HCT116 (cell line): ENCODE measurements around the gene PLD5. TPM values are rescaled to one million over a fixed set of nuclear protein-coding genes. Genes with fewer than 3 reads are reported as not detected.

Source experiments
- ATAC-seq: fragments of 200-7000 bp; cut with Tn5 transposase; 2 replicates; pipeline ENCODE4 v1.9.1; 2020; ENCODE audit warnings: mild to moderate bottlenecking, moderate library complexity
- BruUV-seq: library from RNA; stranded (reverse); fragments of 400-500 nt; replicated peaks from 2 replicates; lab custom pipeline; 2021; lab: Mats Ljungman, UMichigan
- CTCF ChIA-PET: fragments of 300-600 bp; sonication (Branson Sonifier 250); formaldehyde crosslinking; loops from one replicate; lab custom pipeline; 2021; ENCODE audit warnings: antibody characterized with exemption; lab: Charles Lee
- POLR2A ChIA-PET: fragments of 300-600, 350-600 bp; sonication (Branson Sonifier 250); formaldehyde crosslinking; loops from one replicate; lab custom pipeline; 2021; ENCODE audit warnings: antibody characterized with exemption; lab: Charles Lee
- RAD21 ChIA-PET, 2 experiments: fragments of 300-600 bp; sonication (Branson Sonifier 250); formaldehyde crosslinking; loops; one replicate each; lab custom pipeline; 2023; ENCODE audit warnings: low total read pairs in 2 of 2; ENCODE audit not compliant: uncharacterized antibody in 2 of 2, unreplicated experiment in 2 of 2, low non-redundant PET in 1 of 2; lab: Charles Lee
- DNase-seq: peaks from one replicate; pipeline ENCODE4 v3.0.0-alpha.2; 2010; ENCODE audit warnings: low read depth, low spot score
- H2AFZ ChIP-seq: fragments of 200-600 bp; shearing (Covaris generic), sonication (generic); 2 replicates; pipeline ENCODE4 v1.6.1; 2017; ENCODE audit warnings: low read depth, mixed run types, mixed read lengths, antibody characterized with exemption, low read length; ENCODE audit not compliant: poor library complexity, severe bottlenecking
- H3K27ac ChIP-seq: 2 replicates; pipeline ENCODE4 v1.5.1; 2012; ENCODE audit warnings: low read depth, low read length
- H3K27me3 ChIP-seq: fragments of 200-600 bp; sonication (generic); 2 replicates; pipeline ENCODE4 v1.6.1; 2016; ENCODE audit warnings: mixed run types, low read length, mixed read lengths; ENCODE audit not compliant: insufficient read depth
- H3K36me3 ChIP-seq, 2 experiments: fragments of 200-500 bp in 1 of 2; fragments of 200-600 bp in 1 of 2; sonication (Bioruptor generic) in 1 of 2; sonication (generic) in 1 of 2; 2 replicates each; pipeline versions ENCODE4 v1.5.1 to v1.6.1; 2014 to 2016; ENCODE audit warnings: low read length in 2 of 2, inconsistent platforms in 1 of 2, mixed read lengths in 1 of 2, mixed run types in 1 of 2; ENCODE audit not compliant: insufficient read depth in 2 of 2, control insufficient read depth in 1 of 2
- H3K4me1 ChIP-seq, 2 experiments: fragments of 200-600 bp in 1 of 2; sonication (generic) in 1 of 2; 2 replicates each; pipeline versions ENCODE4 v1.5.1 to v1.6.1; 2012 to 2017; ENCODE audit warnings: low read length in 2 of 2, inconsistent platforms in 1 of 2, mild to moderate bottlenecking in 1 of 2, mixed read lengths in 1 of 2, mixed run types in 1 of 2, moderate library complexity in 1 of 2; ENCODE audit not compliant: insufficient read depth in 2 of 2, control insufficient read depth in 1 of 2
- H3K4me2 ChIP-seq: fragments of 200-600 bp; sonication (generic); 2 replicates; pipeline ENCODE4 v1.6.1; 2017; ENCODE audit warnings: mixed run types, low read length, mixed read lengths
- H3K4me3 ChIP-seq, 2 experiments: fragments of 200-600 bp in 1 of 2; sonication (generic) in 1 of 2; replicated peaks in 1 of 2; 2 replicates each; pipeline ENCODE4 v1.5.1; 2011 to 2016; ENCODE audit warnings: low read length in 2 of 2, control low read depth in 1 of 2, low read depth in 1 of 2, mild to moderate bottlenecking in 1 of 2, mixed read lengths in 1 of 2, mixed run types in 1 of 2
- H3K79me2 ChIP-seq: fragments of 200-600 bp; sonication (generic); 2 replicates; pipeline ENCODE4 v1.6.1; 2017; ENCODE audit warnings: mild to moderate bottlenecking, mixed run types, low read length, moderate library complexity, mixed read lengths; ENCODE audit not compliant: insufficient read depth
- H3K9ac ChIP-seq: fragments of 200-600 bp; sonication (generic); 2 replicates; pipeline ENCODE4 v1.6.1; 2016; ENCODE audit warnings: low read length, mixed read lengths
- H3K9me2 ChIP-seq: fragments of 200-600 bp; sonication (generic), shearing (Covaris generic); 2 replicates; pipeline ENCODE4 v1.6.1; 2017; ENCODE audit warnings: mixed run types, mild to moderate bottlenecking, moderate library complexity; ENCODE audit not compliant: insufficient read depth
- H3K9me3 ChIP-seq, 2 experiments: fragments of 200-500 bp in 1 of 2; fragments of 200-600 bp in 1 of 2; sonication (Bioruptor generic) in 1 of 2; sonication (generic) in 1 of 2; 2 replicates each; pipeline ENCODE4 v1.6.1; 2014 to 2017; ENCODE audit warnings: low read length in 2 of 2, mixed read lengths in 2 of 2, inconsistent platforms in 1 of 2, low read depth in 1 of 2, mild to moderate bottlenecking in 1 of 2, mixed run types in 1 of 2, moderate library complexity in 1 of 2; ENCODE audit not compliant: control insufficient read depth in 1 of 2, insufficient read depth in 1 of 2
- H4K20me1 ChIP-seq: fragments of 200-600 bp; sonication (generic), shearing (Covaris generic); 2 replicates; pipeline ENCODE4 v1.6.1; 2017; ENCODE audit warnings: mixed run types, mild to moderate bottlenecking, moderate library complexity; ENCODE audit not compliant: insufficient read depth
- CBX3 ChIP-seq: IDR thresholded peaks from 2 replicates; pipeline ENCODE4 v1.6.1; 2012; ENCODE audit warnings: low read depth
- CEBPB ChIP-seq: IDR thresholded peaks from 2 replicates; pipeline ENCODE4 v1.6.1; 2012; ENCODE audit warnings: low read depth
- ELF1 ChIP-seq: IDR thresholded peaks from 2 replicates; pipeline ENCODE4 v1.6.1; 2012; ENCODE audit warnings: low read depth, borderline replicate concordance
- EZH2 ChIP-seq: fragments of 200-600 bp; sonication (generic); IDR thresholded peaks from 2 replicates; pipeline ENCODE4 v1.6.1; 2017; ENCODE audit warnings: antibody characterized with exemption, mixed run types
- EZH2phosphoT487 ChIP-seq: fragments of 200-600 bp; IDR thresholded peaks from 2 replicates; pipeline ENCODE4 v1.6.1; 2018; ENCODE audit warnings: antibody characterized with exemption, borderline replicate concordance
- JUND ChIP-seq: IDR thresholded peaks from 2 replicates; pipeline ENCODE4 v1.6.1; 2012
- POLR2A ChIP-seq: IDR thresholded peaks from 2 replicates; pipeline ENCODE4 v1.7.0; 2011; ENCODE audit warnings: borderline replicate concordance; ENCODE audit not compliant: insufficient read depth, insufficient read length; ENCODE audit errors: extremely low read depth
- POLR2AphosphoS5 ChIP-seq: IDR thresholded peaks from 2 replicates; pipeline ENCODE4 v1.6.1; 2011; ENCODE audit warnings: mild to moderate bottlenecking, low read depth, low read length, moderate library complexity
- RAD21 ChIP-seq: IDR thresholded peaks from 2 replicates; pipeline ENCODE4 v1.6.1; 2012; ENCODE audit warnings: low read depth, mild to moderate bottlenecking
- SIN3A ChIP-seq: IDR thresholded peaks from 2 replicates; pipeline ENCODE4 v1.6.1; 2012; ENCODE audit warnings: low read depth
- SP1 ChIP-seq: IDR thresholded peaks from 2 replicates; pipeline ENCODE4 v1.6.1; 2012; ENCODE audit warnings: low read depth
- SRF ChIP-seq: IDR thresholded peaks from 2 replicates; pipeline ENCODE4 v1.6.1; 2012; ENCODE audit warnings: low read depth
- YY1 ChIP-seq: IDR thresholded peaks from 2 replicates; pipeline ENCODE4 v1.6.1; 2011; ENCODE audit warnings: low read length, low read depth, moderate library complexity, mild to moderate bottlenecking; ENCODE audit not compliant: insufficient replicate concordance; ENCODE audit errors: extremely low read depth
- ZFX ChIP-seq: fragments of 450-650 bp; IDR thresholded peaks from 2 replicates; pipeline ENCODE4 v1.6.1; 2017
- ZNF274 ChIP-seq: fragments of 200-500 bp; sonication (Bioruptor generic); IDR thresholded peaks from 2 replicates; pipeline ENCODE4 v1.6.1; 2014; ENCODE audit warnings: mild to moderate bottlenecking, low read depth, low read length, inconsistent platforms
- intact Hi-C: fragments of 100-400 bp; cut with micrococcal nuclease; formaldehyde crosslinking; loops from 2 replicates; pipeline ENCODE4 v1.10.0; 2022
- total RNA-seq: library from RNA; stranded (reverse); gene quantifications from one replicate; pipeline ENCODE4 v1.2.1, GENCODE V29; 2021; ENCODE audit not compliant: unreplicated experiment
- TF ChIP-seq, protein P1 (sequence below), 3 experiments: fragments of 200-600 bp in 1 of 3; sonication (generic) in 1 of 3; IDR thresholded peaks in 2 of 3; conservative IDR thresholded peaks in 1 of 3; 2 replicates each; pipeline ENCODE4 v1.5.1; 2012 to 2017; ENCODE audit warnings: low read depth in 2 of 3, low read length in 2 of 3, antibody characterized with exemption in 1 of 3, borderline replicate concordance in 1 of 3, control low read depth in 1 of 3, mild to moderate bottlenecking in 1 of 3, mixed read lengths in 1 of 3, mixed run types in 1 of 3, moderate library complexity in 1 of 3; ENCODE audit not compliant: insufficient read depth in 1 of 3
- TF ChIP-seq, protein P2 (sequence below): IDR thresholded peaks from 2 replicates; pipeline ENCODE4 v1.6.1; 2012
- TF ChIP-seq, protein P3 (sequence below): IDR thresholded peaks from 2 replicates; pipeline ENCODE4 v1.6.1; 2012
- TF ChIP-seq, protein P4 (sequence below): IDR thresholded peaks from 2 replicates; pipeline ENCODE4 v1.6.1; 2011; ENCODE audit warnings: mild to moderate bottlenecking, low read length, moderate library complexity; ENCODE audit not compliant: insufficient replicate concordance; ENCODE audit errors: extremely low read depth
- TF ChIP-seq, protein P5 (sequence below): IDR thresholded peaks from 2 replicates; pipeline ENCODE4 v1.6.1; 2012; ENCODE audit warnings: low read depth

Gene PLD5
- total RNA-seq, 1 experiment from 2014 or later, result not detected

DNA sequence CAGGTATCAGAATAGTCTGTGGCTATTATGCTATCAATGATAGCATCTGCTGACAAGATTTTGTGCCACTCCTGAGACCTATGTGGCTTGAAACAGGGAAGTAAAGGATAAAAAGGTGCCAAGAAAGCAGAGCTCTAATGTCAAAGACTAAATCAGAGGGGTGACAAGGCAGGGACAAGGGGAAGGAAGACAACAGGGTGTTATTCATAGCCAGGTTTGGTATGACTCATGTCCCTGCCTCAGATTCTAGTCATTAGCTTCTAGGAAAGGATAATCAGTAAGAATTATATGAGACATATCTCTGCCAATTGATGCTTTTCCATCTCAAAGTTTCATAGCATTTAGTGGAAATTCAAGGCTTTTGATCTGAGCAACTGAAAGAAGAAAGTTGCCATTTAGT is 31.8 kb upstream of the PLD5 start:
- H3K9me3 ChIP-seq, result no peaks in the 10 kb centered on the region
- no peak overlapping the region for H2AFZ ChIP-seq
- no peaks in the 10 kb centered on the region for H3K9me2 ChIP-seq
- intact Hi-C loops, result no loop called here
- ChIA-PET RAD21 (no interaction called here), CTCF (no interaction called here), POLR2A (no interaction called here)
- H3K4me1 ChIP-seq, result no peaks in the 10 kb centered on the region
- no peak for DNase-seq
- TF ChIP-seq, protein P1, sequence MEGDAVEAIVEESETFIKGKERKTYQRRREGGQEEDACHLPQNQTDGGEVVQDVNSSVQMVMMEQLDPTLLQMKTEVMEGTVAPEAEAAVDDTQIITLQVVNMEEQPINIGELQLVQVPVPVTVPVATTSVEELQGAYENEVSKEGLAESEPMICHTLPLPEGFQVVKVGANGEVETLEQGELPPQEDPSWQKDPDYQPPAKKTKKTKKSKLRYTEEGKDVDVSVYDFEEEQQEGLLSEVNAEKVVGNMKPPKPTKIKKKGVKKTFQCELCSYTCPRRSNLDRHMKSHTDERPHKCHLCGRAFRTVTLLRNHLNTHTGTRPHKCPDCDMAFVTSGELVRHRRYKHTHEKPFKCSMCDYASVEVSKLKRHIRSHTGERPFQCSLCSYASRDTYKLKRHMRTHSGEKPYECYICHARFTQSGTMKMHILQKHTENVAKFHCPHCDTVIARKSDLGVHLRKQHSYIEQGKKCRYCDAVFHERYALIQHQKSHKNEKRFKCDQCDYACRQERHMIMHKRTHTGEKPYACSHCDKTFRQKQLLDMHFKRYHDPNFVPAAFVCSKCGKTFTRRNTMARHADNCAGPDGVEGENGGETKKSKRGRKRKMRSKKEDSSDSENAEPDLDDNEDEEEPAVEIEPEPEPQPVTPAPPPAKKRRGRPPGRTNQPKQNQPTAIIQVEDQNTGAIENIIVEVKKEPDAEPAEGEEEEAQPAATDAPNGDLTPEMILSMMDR (IDR thresholded peaks at IDR 0.05 in 2 of 3, conservative IDR thresholded peaks at IDR 0.05 in 1 of 3; ENCODE audit: borderline replicate concordance in 1 of 3, insufficient read depth in 1 of 3, low read depth in 2 of 3, low read length in 2 of 3), result no peak
- TF ChIP-seq, protein P2, sequence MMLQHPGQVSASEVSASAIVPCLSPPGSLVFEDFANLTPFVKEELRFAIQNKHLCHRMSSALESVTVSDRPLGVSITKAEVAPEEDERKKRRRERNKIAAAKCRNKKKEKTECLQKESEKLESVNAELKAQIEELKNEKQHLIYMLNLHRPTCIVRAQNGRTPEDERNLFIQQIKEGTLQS, result no peak
- TF ChIP-seq, protein P3, sequence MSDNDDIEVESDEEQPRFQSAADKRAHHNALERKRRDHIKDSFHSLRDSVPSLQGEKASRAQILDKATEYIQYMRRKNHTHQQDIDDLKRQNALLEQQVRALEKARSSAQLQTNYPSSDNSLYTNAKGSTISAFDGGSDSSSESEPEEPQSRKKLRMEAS, result no peak
- no peak for TF ChIP-seq EZH2phosphoT487
- TF ChIP-seq, protein P4, sequence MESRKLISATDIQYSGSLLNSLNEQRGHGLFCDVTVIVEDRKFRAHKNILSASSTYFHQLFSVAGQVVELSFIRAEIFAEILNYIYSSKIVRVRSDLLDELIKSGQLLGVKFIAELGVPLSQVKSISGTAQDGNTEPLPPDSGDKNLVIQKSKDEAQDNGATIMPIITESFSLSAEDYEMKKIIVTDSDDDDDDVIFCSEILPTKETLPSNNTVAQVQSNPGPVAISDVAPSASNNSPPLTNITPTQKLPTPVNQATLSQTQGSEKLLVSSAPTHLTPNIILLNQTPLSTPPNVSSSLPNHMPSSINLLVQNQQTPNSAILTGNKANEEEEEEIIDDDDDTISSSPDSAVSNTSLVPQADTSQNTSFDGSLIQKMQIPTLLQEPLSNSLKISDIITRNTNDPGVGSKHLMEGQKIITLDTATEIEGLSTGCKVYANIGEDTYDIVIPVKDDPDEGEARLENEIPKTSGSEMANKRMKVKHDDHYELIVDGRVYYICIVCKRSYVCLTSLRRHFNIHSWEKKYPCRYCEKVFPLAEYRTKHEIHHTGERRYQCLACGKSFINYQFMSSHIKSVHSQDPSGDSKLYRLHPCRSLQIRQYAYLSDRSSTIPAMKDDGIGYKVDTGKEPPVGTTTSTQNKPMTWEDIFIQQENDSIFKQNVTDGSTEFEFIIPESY, result no peak
- no peak for TF ChIP-seq ZFX
- TF ChIP-seq ELF1, result no peak
- TF ChIP-seq EZH2, result no peak
- no peak for TF ChIP-seq POLR2AphosphoS5
- no peak for TF ChIP-seq POLR2A
- no peak for TF ChIP-seq SRF
- no peak for TF ChIP-seq CBX3
- no peak for TF ChIP-seq JUND
- TF ChIP-seq SP1, result no peak
- TF ChIP-seq ZNF274, result no peak
- TF ChIP-seq SIN3A, result no peak
- no peak for TF ChIP-seq YY1
- TF ChIP-seq RAD21, result no peak
- TF ChIP-seq, protein P5, sequence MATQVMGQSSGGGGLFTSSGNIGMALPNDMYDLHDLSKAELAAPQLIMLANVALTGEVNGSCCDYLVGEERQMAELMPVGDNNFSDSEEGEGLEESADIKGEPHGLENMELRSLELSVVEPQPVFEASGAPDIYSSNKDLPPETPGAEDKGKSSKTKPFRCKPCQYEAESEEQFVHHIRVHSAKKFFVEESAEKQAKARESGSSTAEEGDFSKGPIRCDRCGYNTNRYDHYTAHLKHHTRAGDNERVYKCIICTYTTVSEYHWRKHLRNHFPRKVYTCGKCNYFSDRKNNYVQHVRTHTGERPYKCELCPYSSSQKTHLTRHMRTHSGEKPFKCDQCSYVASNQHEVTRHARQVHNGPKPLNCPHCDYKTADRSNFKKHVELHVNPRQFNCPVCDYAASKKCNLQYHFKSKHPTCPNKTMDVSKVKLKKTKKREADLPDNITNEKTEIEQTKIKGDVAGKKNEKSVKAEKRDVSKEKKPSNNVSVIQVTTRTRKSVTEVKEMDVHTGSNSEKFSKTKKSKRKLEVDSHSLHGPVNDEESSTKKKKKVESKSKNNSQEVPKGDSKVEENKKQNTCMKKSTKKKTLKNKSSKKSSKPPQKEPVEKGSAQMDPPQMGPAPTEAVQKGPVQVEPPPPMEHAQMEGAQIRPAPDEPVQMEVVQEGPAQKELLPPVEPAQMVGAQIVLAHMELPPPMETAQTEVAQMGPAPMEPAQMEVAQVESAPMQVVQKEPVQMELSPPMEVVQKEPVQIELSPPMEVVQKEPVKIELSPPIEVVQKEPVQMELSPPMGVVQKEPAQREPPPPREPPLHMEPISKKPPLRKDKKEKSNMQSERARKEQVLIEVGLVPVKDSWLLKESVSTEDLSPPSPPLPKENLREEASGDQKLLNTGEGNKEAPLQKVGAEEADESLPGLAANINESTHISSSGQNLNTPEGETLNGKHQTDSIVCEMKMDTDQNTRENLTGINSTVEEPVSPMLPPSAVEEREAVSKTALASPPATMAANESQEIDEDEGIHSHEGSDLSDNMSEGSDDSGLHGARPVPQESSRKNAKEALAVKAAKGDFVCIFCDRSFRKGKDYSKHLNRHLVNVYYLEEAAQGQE, result no peak
- no peak for TF ChIP-seq CEBPB
- H3K4me2 ChIP-seq, result no peak overlapping the region
- H3K36me3 ChIP-seq, result no peaks in the 10 kb centered on the region
- no peak overlapping the region for H3K9ac ChIP-seq
- no TSS peak for BruUV-seq
- no peaks in the 10 kb centered on the region for H3K27me3 ChIP-seq
- no peak overlapping the region for H3K4me3 ChIP-seq
- ATAC-seq, result no peak
- no peaks in the 10 kb centered on the region for H4K20me1 ChIP-seq
- no peaks in the 10 kb centered on the region for H3K79me2 ChIP-seq
- H3K27ac ChIP-seq, result no peak overlapping the region
